OCI-LY1 (cell line): ENCODE data around the gene NGF.

Experiments
- H2AFZ ChIP-seq: fragments of 200-600 bp; sonication (generic), shearing (Covaris generic); 2 replicates; pipeline ENCODE4 v1.6.0; 2014; ENCODE audit warnings: antibody characterized with exemption, mild to moderate bottlenecking, low read length
- H3F3A ChIP-seq: fragments of 200-600 bp; sonication (generic), shearing (Covaris generic); 2 replicates; pipeline ENCODE4 v1.6.0; 2014; ENCODE audit warnings: mild to moderate bottlenecking, antibody characterized with exemption, low read length, moderate library complexity; ENCODE audit not compliant: insufficient read depth
- H3K27ac ChIP-seq: fragments of 200-600 bp; sonication (generic); 2 replicates; pipeline ENCODE4 v1.5.1; 2014; ENCODE audit warnings: low read length, mixed run types, mild to moderate bottlenecking, low read depth; ENCODE audit not compliant: poor library complexity, severe bottlenecking
- H3K27me3 ChIP-seq: fragments of 200-600 bp; sonication (generic); 2 replicates; pipeline ENCODE4 v1.6.0; 2014; ENCODE audit warnings: antibody characterized with exemption, mild to moderate bottlenecking, low read length, moderate library complexity; ENCODE audit not compliant: insufficient read depth
- H3K36me3 ChIP-seq: fragments of 200-600 bp; sonication (generic); 2 replicates; pipeline ENCODE4 v1.6.1; 2014; ENCODE audit warnings: mild to moderate bottlenecking, antibody characterized with exemption, low read length, moderate library complexity, mixed read lengths; ENCODE audit not compliant: insufficient read depth
- H3K4me1 ChIP-seq: fragments of 200-600 bp; sonication (generic); 2 replicates; pipeline ENCODE4 v1.5.1; 2014; ENCODE audit warnings: mild to moderate bottlenecking, low read length, moderate library complexity; ENCODE audit not compliant: insufficient read depth, severe bottlenecking
- H3K4me2 ChIP-seq: fragments of 200-600 bp; sonication (generic), shearing (Covaris generic); 2 replicates; pipeline ENCODE4 v1.6.1; 2014; ENCODE audit warnings: low read length
- H3K4me3 ChIP-seq: fragments of 200-600 bp; sonication (generic); 2 replicates; pipeline ENCODE4 v1.5.1; 2014; ENCODE audit warnings: low read length, low read depth, mild to moderate bottlenecking, mixed read lengths; ENCODE audit not compliant: poor library complexity, severe bottlenecking
- H3K79me2 ChIP-seq: fragments of 200-600 bp; shearing (Covaris generic); 2 replicates; pipeline ENCODE4 v1.6.1; 2016; ENCODE audit warnings: mixed run types, low read length, mixed read lengths; ENCODE audit not compliant: insufficient read depth
- H3K9ac ChIP-seq: fragments of 200-600 bp; sonication (generic), shearing (Covaris generic); 2 replicates; pipeline ENCODE4 v1.6.1; 2014; ENCODE audit warnings: mild to moderate bottlenecking, low read length, mixed read lengths
- H3K9me2 ChIP-seq: fragments of 200-600 bp; sonication (generic), shearing (Covaris generic); 2 replicates; pipeline ENCODE4 v1.6.1; 2014; ENCODE audit warnings: low read depth, mild to moderate bottlenecking, low read length, mixed read lengths
- H3K9me3 ChIP-seq: fragments of 200-600 bp; shearing (Covaris generic); 2 replicates; pipeline ENCODE4 v1.6.1; 2014; ENCODE audit warnings: low read length, mixed read lengths
- H4K20me1 ChIP-seq: fragments of 200-600 bp; sonication (generic), shearing (Covaris generic); 2 replicates; pipeline ENCODE4 v1.6.0; 2016; ENCODE audit warnings: mild to moderate bottlenecking, low read length; ENCODE audit not compliant: insufficient read depth
- CTCF ChIP-seq: fragments of 200-600 bp; sonication (generic), shearing (Covaris generic); IDR thresholded peaks from 2 replicates; pipeline ENCODE4 v1.5.1; 2017; ENCODE audit warnings: mild to moderate bottlenecking, antibody characterized with exemption, low read length, moderate library complexity, mixed read lengths
- EZH2 ChIP-seq: fragments of 200-600 bp; sonication (generic), shearing (Covaris generic); IDR thresholded peaks from 2 replicates; pipeline ENCODE4 v1.8.0; 2017; ENCODE audit warnings: borderline replicate concordance, mixed run types, mild to moderate bottlenecking, antibody characterized with exemption, low read length, moderate library complexity, mixed read lengths

Gene NGF

GRCh38 chr1:115288591-115289198 lies 49.4 kb downstream of the NGF start:
- Histone ChIP-seq H3F3A (no peaks in the 10 kb centered on the region), H3K27ac (no peak overlapping the region), H3K4me2 (no peak overlapping the region), H3K27me3 (no peaks in the 10 kb centered on the region), H3K79me2 (no peaks in the 10 kb centered on the region), H2AFZ (no peak overlapping the region), H3K9me3 (no peaks in the 10 kb centered on the region), H4K20me1 (no peaks in the 10 kb centered on the region), H3K36me3 (no peaks in the 10 kb centered on the region), H3K9me2 (no peaks in the 10 kb centered on the region), H3K4me3 (no peak overlapping the region), H3K9ac (no peak overlapping the region), H3K4me1 (no peaks in the 10 kb centered on the region)
- TF ChIP-seq EZH2: no peak
- no peak for TF ChIP-seq CTCF

GRCh38 chr1:115286431-115287205 lies 51.4 kb downstream of the NGF start:
- H3F3A ChIP-seq: no peaks in the 10 kb centered on the region
- TF ChIP-seq CTCF: no peak
- H3K4me3 ChIP-seq: no peak overlapping the region
- H3K9me3 ChIP-seq: no peaks in the 10 kb centered on the region
- no peaks in the 10 kb centered on the region for H3K36me3 ChIP-seq
- no peak overlapping the region for H3K9ac ChIP-seq
- H3K9me2 ChIP-seq: no peaks in the 10 kb centered on the region
- no peak overlapping the region for H3K4me2 ChIP-seq
- no peaks in the 10 kb centered on the region for H3K27me3 ChIP-seq
- H3K4me1 ChIP-seq: no peaks in the 10 kb centered on the region
- H4K20me1 ChIP-seq: no peaks in the 10 kb centered on the region
- H3K79me2 ChIP-seq: no peaks in the 10 kb centered on the region
- no peak overlapping the region for H2AFZ ChIP-seq
- no peak overlapping the region for H3K27ac ChIP-seq

- Histone ChIP-seq H3K9ac (no peak overlapping the region), H3K27me3 (no peaks in the 10 kb centered on the region), H3K9me2 (no peaks in the 10 kb centered on the region), H3K4me2 (no peak overlapping the region), H2AFZ (no peak overlapping the region), H3K4me3 (no peak overlapping the region), H3K79me2 (no peaks in the 10 kb centered on the region), H3K36me3 (no peaks in the 10 kb centered on the region), H3K4me1 (no peaks in the 10 kb centered on the region), H3F3A (no peaks in the 10 kb centered on the region), H3K27ac (no peak overlapping the region), H4K20me1 (no peaks in the 10 kb centered on the region), H3K9me3 (no peaks in the 10 kb centered on the region)
- TF ChIP-seq EZH2 (no peak), CTCF (no peak)
Measured at GRCh38 chr1:115284209-115284608, 53.8 kb downstream of the NGF start.
